Loucy (cell line): Measurements from ENCODE around the gene EPHA8.

Source experiments
- H2AFZ ChIP-seq: fragments of 200-600 bp; sonication (generic); 2 replicates; pipeline ENCODE4 v1.6.0; 2016; ENCODE audit warnings: antibody characterized with exemption, mild to moderate bottlenecking, low read length, moderate library complexity
- H3F3A ChIP-seq: fragments of 200-600 bp; 2 replicates; pipeline ENCODE4 v1.6.0; 2016; ENCODE audit warnings: antibody characterized with exemption, low read depth, mild to moderate bottlenecking
- H3K27me3 ChIP-seq: fragments of 200-600 bp; sonication (generic); 2 replicates; pipeline ENCODE4 v1.6.1; 2014; ENCODE audit warnings: low read length, mild to moderate bottlenecking; ENCODE audit not compliant: insufficient read depth, poor library complexity, severe bottlenecking
- H3K36me3 ChIP-seq: fragments of 200-600 bp; sonication (generic); 2 replicates; pipeline ENCODE4 v1.6.1; 2016; ENCODE audit warnings: low read length; ENCODE audit not compliant: insufficient read depth
- H3K4me1 ChIP-seq: fragments of 200-600 bp; sonication (generic); 2 replicates; pipeline ENCODE4 v1.5.1; 2014; ENCODE audit warnings: low read length, mild to moderate bottlenecking; ENCODE audit not compliant: insufficient read depth, poor library complexity, severe bottlenecking
- H3K4me2 ChIP-seq: fragments of 200-600 bp; sonication (generic); 2 replicates; pipeline ENCODE4 v1.6.0; 2014; ENCODE audit warnings: antibody characterized with exemption, low read length, low read depth, mild to moderate bottlenecking; ENCODE audit not compliant: poor library complexity, severe bottlenecking
- H3K4me3 ChIP-seq: fragments of 200-600 bp; sonication (generic); 2 replicates; pipeline ENCODE4 v1.5.1; 2014; ENCODE audit warnings: low read length, mild to moderate bottlenecking, mixed read lengths; ENCODE audit not compliant: poor library complexity, severe bottlenecking
- H3K79me2 ChIP-seq: fragments of 200-600 bp; sonication (generic); 2 replicates; pipeline ENCODE4 v1.6.1; 2014; ENCODE audit warnings: low read length; ENCODE audit not compliant: insufficient read depth
- H3K9ac ChIP-seq: fragments of 200-600 bp; sonication (generic); 2 replicates; pipeline ENCODE4 v1.6.0; 2014; ENCODE audit warnings: mild to moderate bottlenecking, low read depth, low read length, moderate library complexity; ENCODE audit not compliant: poor library complexity, severe bottlenecking
- H3K9me2 ChIP-seq: fragments of 200-600 bp; sonication (generic); replicated peaks from 2 replicates; pipeline ENCODE4 v1.6.1; 2016; ENCODE audit warnings: low read depth, low read length, mixed read lengths
- H3K9me3 ChIP-seq: fragments of 200-600 bp; sonication (generic); 2 replicates; pipeline ENCODE4 v1.6.1; 2014; ENCODE audit warnings: mild to moderate bottlenecking, antibody characterized with exemption, low read length, low read depth; ENCODE audit not compliant: insufficient read depth
- H4K20me1 ChIP-seq: fragments of 200-600 bp; sonication (generic); 2 replicates; pipeline ENCODE4 v1.6.0; 2014; ENCODE audit warnings: antibody characterized with exemption, low read length, mild to moderate bottlenecking; ENCODE audit not compliant: insufficient read depth, poor library complexity, severe bottlenecking
- EZH2phosphoT487 ChIP-seq: fragments of 200-600 bp; IDR thresholded peaks from 2 replicates; pipeline ENCODE4 v1.6.1; 2018; ENCODE audit warnings: antibody characterized with exemption, mild to moderate bottlenecking, moderate library complexity, borderline replicate concordance
- TF ChIP-seq, protein P1 (sequence below): fragments of 200-600 bp; sonication (generic); conservative IDR thresholded peaks from 2 replicates; pipeline ENCODE4 v1.5.1; 2014; ENCODE audit warnings: mild to moderate bottlenecking, antibody characterized with exemption, low read length

EPHA8 gene

DNA sequence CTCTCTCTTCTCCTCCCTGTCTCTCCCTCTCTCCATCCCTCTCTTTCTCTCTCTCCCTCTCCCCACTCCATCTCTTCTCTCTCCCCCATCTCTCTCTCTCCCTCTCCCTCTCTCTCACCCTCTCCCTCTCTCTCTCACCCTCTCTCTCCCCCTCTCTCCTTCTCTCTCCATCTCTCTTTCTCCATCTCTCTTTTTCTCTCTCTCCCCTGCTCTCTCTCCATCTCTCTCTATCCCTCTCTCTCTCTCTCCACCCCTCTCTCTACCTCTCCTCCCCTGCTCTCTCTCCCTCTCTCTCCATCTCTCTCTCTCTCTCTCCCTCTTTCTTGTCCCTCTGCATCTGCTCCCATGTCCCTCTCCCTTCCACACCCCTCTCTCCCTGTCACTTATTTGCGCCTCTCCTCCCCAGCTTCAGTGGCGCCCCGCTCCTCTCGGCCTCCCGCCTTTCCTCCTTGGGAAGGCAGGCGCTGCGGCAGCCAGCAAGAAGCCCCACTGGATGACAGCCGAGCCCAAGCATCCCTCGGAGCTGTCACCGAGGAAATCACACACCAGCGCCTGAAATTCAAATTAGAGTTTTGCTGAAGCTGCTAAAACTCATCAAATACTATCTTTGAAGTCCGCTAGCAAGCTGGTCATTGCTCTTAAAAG lies 15.3 kb upstream of the EPHA8 start:
- no peaks in the 10 kb centered on the region for H3F3A ChIP-seq
- H3K36me3 ChIP-seq: no peaks in the 10 kb centered on the region
- H3K4me3 ChIP-seq: no peak overlapping the region
- TF ChIP-seq EZH2phosphoT487: no peak
- TF ChIP-seq, protein P1, sequence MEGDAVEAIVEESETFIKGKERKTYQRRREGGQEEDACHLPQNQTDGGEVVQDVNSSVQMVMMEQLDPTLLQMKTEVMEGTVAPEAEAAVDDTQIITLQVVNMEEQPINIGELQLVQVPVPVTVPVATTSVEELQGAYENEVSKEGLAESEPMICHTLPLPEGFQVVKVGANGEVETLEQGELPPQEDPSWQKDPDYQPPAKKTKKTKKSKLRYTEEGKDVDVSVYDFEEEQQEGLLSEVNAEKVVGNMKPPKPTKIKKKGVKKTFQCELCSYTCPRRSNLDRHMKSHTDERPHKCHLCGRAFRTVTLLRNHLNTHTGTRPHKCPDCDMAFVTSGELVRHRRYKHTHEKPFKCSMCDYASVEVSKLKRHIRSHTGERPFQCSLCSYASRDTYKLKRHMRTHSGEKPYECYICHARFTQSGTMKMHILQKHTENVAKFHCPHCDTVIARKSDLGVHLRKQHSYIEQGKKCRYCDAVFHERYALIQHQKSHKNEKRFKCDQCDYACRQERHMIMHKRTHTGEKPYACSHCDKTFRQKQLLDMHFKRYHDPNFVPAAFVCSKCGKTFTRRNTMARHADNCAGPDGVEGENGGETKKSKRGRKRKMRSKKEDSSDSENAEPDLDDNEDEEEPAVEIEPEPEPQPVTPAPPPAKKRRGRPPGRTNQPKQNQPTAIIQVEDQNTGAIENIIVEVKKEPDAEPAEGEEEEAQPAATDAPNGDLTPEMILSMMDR: no peak
- H2AFZ ChIP-seq: no peak overlapping the region
- no peaks in the 10 kb centered on the region for H3K9me2 ChIP-seq
- H3K9me3 ChIP-seq: no peaks in the 10 kb centered on the region
- no peaks in the 10 kb centered on the region for H3K79me2 ChIP-seq
- H3K9ac ChIP-seq: no peak overlapping the region
- no peaks in the 10 kb centered on the region for H4K20me1 ChIP-seq
- no peak overlapping the region for H3K4me2 ChIP-seq
- H3K4me1 ChIP-seq: no peaks in the 10 kb centered on the region
- no peaks in the 10 kb centered on the region for H3K27me3 ChIP-seq

DNA sequence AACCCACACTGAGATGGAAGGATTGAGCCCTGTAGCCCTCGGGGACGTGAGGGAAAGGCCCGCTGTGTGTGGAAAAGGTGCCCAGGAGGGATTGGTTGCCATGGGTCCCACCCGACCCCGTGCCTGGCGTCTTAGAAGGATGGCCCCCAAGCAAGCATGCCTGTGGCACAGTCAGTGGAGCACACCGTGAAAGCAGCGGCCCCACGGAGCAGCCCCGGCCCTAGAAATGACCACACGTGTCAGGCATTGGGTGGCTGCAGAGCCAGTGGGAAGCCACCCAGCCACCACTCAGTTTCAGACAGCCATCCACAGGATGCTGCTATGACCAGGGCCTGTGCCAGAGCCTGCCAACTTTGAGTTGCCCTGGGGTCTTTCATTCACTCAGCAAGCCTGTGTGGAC lies 13.3 kb upstream of the EPHA8 start:
- Histone ChIP-seq H3K9me3 (no peaks in the 10 kb centered on the region), H3K4me1 (no peaks in the 10 kb centered on the region), H4K20me1 (no peaks in the 10 kb centered on the region), H3F3A (no peaks in the 10 kb centered on the region), H3K4me2 (no peak overlapping the region), H3K9ac (no peak overlapping the region), H3K79me2 (no peaks in the 10 kb centered on the region), H3K27me3 (no peaks in the 10 kb centered on the region), H3K36me3 (no peaks in the 10 kb centered on the region), H3K9me2 (no peaks in the 10 kb centered on the region), H2AFZ (no peak overlapping the region), H3K4me3 (no peak overlapping the region)
- TF ChIP-seq, protein P1: no peak
- TF ChIP-seq EZH2phosphoT487: no peak

DNA sequence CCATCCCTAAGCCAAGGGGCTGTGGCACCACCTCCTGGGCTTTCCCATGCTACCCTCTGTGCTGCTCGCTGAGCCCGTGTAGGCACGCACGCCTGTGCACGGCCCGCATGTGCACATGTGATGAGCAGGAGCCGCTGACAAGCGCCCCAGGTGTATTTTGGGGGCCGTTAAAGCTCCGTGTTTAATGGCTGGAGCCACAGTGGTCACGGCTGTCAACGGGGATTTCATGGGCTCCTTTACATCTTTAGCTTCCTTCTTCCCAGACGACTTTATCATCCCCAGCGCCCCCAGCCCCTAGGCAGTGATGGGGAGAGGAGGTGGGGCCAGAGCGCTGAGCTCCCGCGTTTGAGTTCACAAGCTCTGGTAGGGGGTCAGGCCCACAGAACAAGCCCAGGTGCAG lies 11.7 kb upstream of the EPHA8 start:
- no peaks in the 10 kb centered on the region for H3K79me2 ChIP-seq
- no peak overlapping the region for H3K9ac ChIP-seq
- H2AFZ ChIP-seq: no peak overlapping the region
- no peaks in the 10 kb centered on the region for H3K4me1 ChIP-seq
- no peak overlapping the region for H3K4me3 ChIP-seq
- no peaks in the 10 kb centered on the region for H3K36me3 ChIP-seq
- TF ChIP-seq, protein P1: no peak
- no peak for TF ChIP-seq EZH2phosphoT487
- H3F3A ChIP-seq: no peaks in the 10 kb centered on the region
- no peaks in the 10 kb centered on the region for H3K27me3 ChIP-seq
- H3K4me2 ChIP-seq: no peak overlapping the region
- no peaks in the 10 kb centered on the region for H3K9me2 ChIP-seq
- no peaks in the 10 kb centered on the region for H4K20me1 ChIP-seq
- no peaks in the 10 kb centered on the region for H3K9me3 ChIP-seq
